B cell (primary cell): ENCODE measurements around the gene LIPN. TPM values are rescaled to one million over a fixed set of nuclear protein-coding genes. Genes with fewer than 3 reads are reported as not detected.

Experiments
- ATAC-seq: fragments of 200-7000 bp; cut with Tn5 transposase; one replicate; pipeline ENCODE4 v1.10.0; 2021; ENCODE audit warnings: low read depth, mild to moderate bottlenecking, moderate number of reproducible peaks, moderate library complexity
- CTCF ChIA-PET: fragments of 350-600 bp; sonication (Branson Sonifier 250); formaldehyde crosslinking; loops from one replicate; lab custom pipeline; 2021; ENCODE audit warnings: antibody characterized with exemption, inconsistent platforms; lab: Charles Lee
- POLR2A ChIA-PET: fragments of 350-600 bp; sonication (Branson Sonifier 250); formaldehyde crosslinking; loops from one replicate; lab custom pipeline; 2021; ENCODE audit warnings: antibody characterized with exemption; lab: Charles Lee
- DNase-seq: peaks from one replicate; pipeline ENCODE4 v3.0.0; 2013
- H2AFZ ChIP-seq: 2 replicates; pipeline ENCODE4 v1.6.1; 2012; ENCODE audit warnings: mild to moderate bottlenecking, low read depth, low read length; ENCODE audit not compliant: insufficient read depth, poor library complexity, severe bottlenecking
- H3K27ac ChIP-seq, 2 donors: 1 replicate in 1 of 2; 2 replicates in 1 of 2; pipeline ENCODE4 v1.5.1; 2012 to 2013; ENCODE audit warnings: low read length in 2 of 2, mild to moderate bottlenecking in 2 of 2, moderate library complexity in 1 of 2
- H3K27me3 ChIP-seq, 4 experiments: fragments of 200-600 bp in 1 of 4; sonication (generic) in 1 of 4; replicated peaks in 1 of 4; 1 replicate in 2 of 4; 2 replicates in 2 of 4; pipeline versions ENCODE4 v1.6.1 to v1.7.0; 2013 to 2016; ENCODE audit warnings: low read length in 3 of 4, mild to moderate bottlenecking in 2 of 4, mixed read lengths in 1 of 4, moderate library complexity in 1 of 4; ENCODE audit not compliant: insufficient read depth in 4 of 4, control insufficient read depth in 3 of 4; ENCODE audit errors: control extremely low read depth in 1 of 4
- H3K36me3 ChIP-seq, 2 experiments: replicated peaks in 1 of 2; 1 replicate in 1 of 2; 2 replicates in 1 of 2; pipeline versions ENCODE4 v1.6.1 to v1.7.1; 2013; ENCODE audit warnings: low read length in 1 of 2; ENCODE audit not compliant: insufficient read depth in 2 of 2, control insufficient read depth in 1 of 2; ENCODE audit errors: control extremely low read depth in 1 of 2, extremely low read depth in 1 of 2
- H3K4me1 ChIP-seq, 2 donors: fragments of 200-600 bp in 1 of 2; sonication (generic) in 1 of 2; 1 replicate in 1 of 2; 2 replicates in 1 of 2; pipeline versions ENCODE4 v1.5.1 to v1.6.1; 2013 to 2017; ENCODE audit warnings: low read length in 2 of 2; ENCODE audit not compliant: control insufficient read depth in 2 of 2, insufficient read depth in 2 of 2
- H3K4me2 ChIP-seq: replicated peaks from 2 replicates; pipeline ENCODE3; 2012; ENCODE audit warnings: mild to moderate bottlenecking, low read depth, low read length; ENCODE audit not compliant: poor library complexity, severe bottlenecking
- H3K4me3 ChIP-seq, 5 experiments: fragments of 200-600 bp in 1 of 5; sonication (generic) in 1 of 5; 1 replicate in 3 of 5; 2 replicates in 2 of 5; pipeline versions ENCODE4 v1.5.1 to v1.7.0; 2011 to 2016; ENCODE audit warnings: low read length in 4 of 5, mild to moderate bottlenecking in 4 of 5, low read depth in 2 of 5, control low read depth in 1 of 5, moderate library complexity in 1 of 5; ENCODE audit not compliant: insufficient read depth in 1 of 5; ENCODE audit errors: control extremely low read depth in 1 of 5, extremely low read depth in 1 of 5
- H3K79me2 ChIP-seq: fragments of 200-600 bp; sonication (generic); one replicate; pipeline ENCODE4 v1.6.0; 2016; ENCODE audit warnings: low read length; ENCODE audit not compliant: control insufficient read depth, insufficient read depth
- H3K9ac ChIP-seq: fragments of 200-600 bp; sonication (generic); 2 replicates; pipeline ENCODE4 v1.6.1; 2017; ENCODE audit warnings: mild to moderate bottlenecking, low read length, moderate library complexity
- H3K9me3 ChIP-seq, 3 donors: one replicate each; pipeline versions ENCODE4 v1.6.1 to v1.7.1; 2013; ENCODE audit warnings: low read length in 2 of 3; ENCODE audit not compliant: control insufficient read depth in 2 of 3, insufficient read depth in 1 of 3; ENCODE audit errors: control extremely low read depth in 1 of 3
- H4K20me1 ChIP-seq: 2 replicates; pipeline ENCODE4 v1.6.0; 2012; ENCODE audit warnings: mild to moderate bottlenecking, low read length; ENCODE audit not compliant: insufficient read depth, control insufficient read depth, poor library complexity, severe bottlenecking
- H3K27ac Mint-ChIP-seq: one replicate; pipeline ENCODE4 v1.8.0; 2021; ENCODE audit warnings: mixed read lengths
- H3K27me3 Mint-ChIP-seq: one replicate; pipeline ENCODE4 v1.8.0; 2021; ENCODE audit warnings: mixed read lengths
- H3K4me1 Mint-ChIP-seq: one replicate; pipeline ENCODE4 v1.8.0; 2021; ENCODE audit warnings: mixed read lengths
- H3K4me3 Mint-ChIP-seq: one replicate; pipeline ENCODE4 v1.8.0; 2021; ENCODE audit warnings: mixed read lengths
- H3K9me3 Mint-ChIP-seq: one replicate; pipeline ENCODE4 v1.8.0; 2022; ENCODE audit warnings: mixed read lengths; ENCODE audit not compliant: insufficient read depth
- EZH2 ChIP-seq: IDR thresholded peaks from 2 replicates; pipeline ENCODE4 v1.6.1; 2012; ENCODE audit warnings: borderline replicate concordance, low read depth, mild to moderate bottlenecking, moderate library complexity, low read length; ENCODE audit not compliant: insufficient read depth, poor library complexity, severe bottlenecking
- WGBS: methylation state at CpG from one replicate; pipeline ENCODE4 v1.1.5; 2013; ENCODE audit warnings: missing lambda C conversion rate; ENCODE audit not compliant: insufficient coverage; 5-methylcytosine and 5-hydroxymethylcytosine counted together
- intact Hi-C: fragments of 100-400 bp; cut with micrococcal nuclease; formaldehyde crosslinking; loops from one replicate; pipeline ENCODE4 v1.10.0; 2022
- polyA minus RNA-seq: library from RNA; depleted of rRNA, polyadenylated mRNA; stranded (reverse); fragments of >200 nt; gene quantifications from 2 replicates; pipeline ENCODE4 v1.2.3, GENCODE V29; 2012
- polyA plus RNA-seq: library from polyadenylated mRNA; depleted of rRNA; stranded (reverse); fragments of >200 nt; gene quantifications from 2 replicates; pipeline ENCODE4 v1.2.3, GENCODE V29; 2012
- total RNA-seq, 2 donors: library from RNA; stranded (reverse); fragments of 120-200 nt in 1 of 2; gene quantifications; 1 replicate in 1 of 2; 2 replicates in 1 of 2; pipeline versions ENCODE4 v1.2.3 to v1.2.4, GENCODE V29; 2013 to 2022
- TF ChIP-seq, protein P1 (sequence below): fragments of 200-600 bp; IDR thresholded peaks from one replicate; pipeline ENCODE4 v1.8.0; 2022; ENCODE audit warnings: antibody characterized with exemption, mild to moderate bottlenecking

Gene LIPN, protein sequence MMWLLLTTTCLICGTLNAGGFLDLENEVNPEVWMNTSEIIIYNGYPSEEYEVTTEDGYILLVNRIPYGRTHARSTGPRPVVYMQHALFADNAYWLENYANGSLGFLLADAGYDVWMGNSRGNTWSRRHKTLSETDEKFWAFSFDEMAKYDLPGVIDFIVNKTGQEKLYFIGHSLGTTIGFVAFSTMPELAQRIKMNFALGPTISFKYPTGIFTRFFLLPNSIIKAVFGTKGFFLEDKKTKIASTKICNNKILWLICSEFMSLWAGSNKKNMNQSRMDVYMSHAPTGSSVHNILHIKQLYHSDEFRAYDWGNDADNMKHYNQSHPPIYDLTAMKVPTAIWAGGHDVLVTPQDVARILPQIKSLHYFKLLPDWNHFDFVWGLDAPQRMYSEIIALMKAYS
- total RNA-seq (not detected in 2 replicates), polyA plus RNA-seq (0.12 TPM in 1 of 2 replicates, not detected in the other), polyA minus RNA-seq (0.21 TPM in 1 of 2 replicates, not detected in the other)
- total RNA-seq (2013), result 0.58 TPM

DNA sequence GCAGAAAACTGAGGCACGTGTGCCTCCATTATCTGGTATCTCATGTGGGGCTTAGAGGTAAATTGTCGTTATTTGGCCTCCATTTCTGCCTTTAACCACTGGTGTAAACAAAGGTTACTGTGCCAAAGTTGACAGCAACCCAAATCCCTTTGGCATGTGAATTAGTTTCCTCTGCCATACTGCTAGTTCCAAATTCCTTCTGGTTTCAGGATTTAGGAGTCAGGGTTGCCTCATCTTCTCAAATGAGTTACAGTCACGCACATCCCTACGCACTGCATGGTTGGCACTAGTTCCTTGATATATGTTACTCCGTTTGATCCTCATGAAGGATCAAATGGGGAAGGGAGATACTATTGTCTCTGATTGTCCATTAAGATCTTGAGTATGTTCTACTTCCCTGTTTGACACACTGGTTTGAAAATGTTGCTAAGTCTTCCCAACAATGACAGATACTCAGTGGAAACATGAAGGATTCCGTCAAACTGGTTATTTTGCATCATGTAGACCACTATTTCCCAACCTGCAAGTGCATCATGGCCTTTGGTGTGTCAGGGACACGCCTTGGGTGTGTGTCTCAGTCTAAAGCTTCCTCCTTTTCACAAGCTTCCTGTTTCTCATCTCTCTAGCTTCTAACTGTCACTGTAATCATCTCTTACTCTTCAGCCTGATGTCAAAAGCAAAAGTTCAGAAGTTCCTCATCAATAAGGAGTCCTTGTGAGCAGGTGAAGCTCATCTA, at the start of gene LIPN:
Gene LIPN (plus strand): TSS at position 655 of the 736 bp plus-strand sequence. CDS start 1,386 bp downstream, outside the sequence.
- H3K27me3 ChIP-seq, result no peaks in the 10 kb centered on the region
- POLR2A ChIA-PET, result no interaction called here
- no peak within 1 kb of the TSS for H3K27ac ChIP-seq
- no peak within 1 kb of the TSS for H3K4me3 ChIP-seq
- Mint-ChIP-seq H3K27me3 (peaks cover 5% of the 10 kb centered on the region), H3K9me3 (peaks cover 2% of the 10 kb centered on the region), H3K4me1 (peaks cover 12% of the 10 kb centered on the region), H3K27ac (peak within 1 kb of the TSS; percentile 71), H3K4me3 (peak within 1 kb of the TSS; percentile 49)
- no peak for TF ChIP-seq EZH2
- TF ChIP-seq, protein P1, sequence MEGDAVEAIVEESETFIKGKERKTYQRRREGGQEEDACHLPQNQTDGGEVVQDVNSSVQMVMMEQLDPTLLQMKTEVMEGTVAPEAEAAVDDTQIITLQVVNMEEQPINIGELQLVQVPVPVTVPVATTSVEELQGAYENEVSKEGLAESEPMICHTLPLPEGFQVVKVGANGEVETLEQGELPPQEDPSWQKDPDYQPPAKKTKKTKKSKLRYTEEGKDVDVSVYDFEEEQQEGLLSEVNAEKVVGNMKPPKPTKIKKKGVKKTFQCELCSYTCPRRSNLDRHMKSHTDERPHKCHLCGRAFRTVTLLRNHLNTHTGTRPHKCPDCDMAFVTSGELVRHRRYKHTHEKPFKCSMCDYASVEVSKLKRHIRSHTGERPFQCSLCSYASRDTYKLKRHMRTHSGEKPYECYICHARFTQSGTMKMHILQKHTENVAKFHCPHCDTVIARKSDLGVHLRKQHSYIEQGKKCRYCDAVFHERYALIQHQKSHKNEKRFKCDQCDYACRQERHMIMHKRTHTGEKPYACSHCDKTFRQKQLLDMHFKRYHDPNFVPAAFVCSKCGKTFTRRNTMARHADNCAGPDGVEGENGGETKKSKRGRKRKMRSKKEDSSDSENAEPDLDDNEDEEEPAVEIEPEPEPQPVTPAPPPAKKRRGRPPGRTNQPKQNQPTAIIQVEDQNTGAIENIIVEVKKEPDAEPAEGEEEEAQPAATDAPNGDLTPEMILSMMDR, result no peak
- H3K36me3 ChIP-seq, result no peaks in the 10 kb centered on the region
- ATAC-seq (peak; percentile 69), DNase-seq (peak; percentile 33)
- peaks cover 6 to 8% of the 10 kb centered on the region in 2 donors for H3K4me1 ChIP-seq
- intact Hi-C loops, result no loop called here
- H3K9ac ChIP-seq, result no peak within 1 kb of the TSS
- WGBS, result 91% methylated on average over 7 of the region's 7 CpGs
- no peaks in the 10 kb centered on the region for H3K79me2 ChIP-seq
- H2AFZ ChIP-seq, result peak within 1 kb of the TSS; percentile 73
- peak within 1 kb of the TSS; percentile 14 for H3K4me2 ChIP-seq
- H3K9me3 ChIP-seq, result no peaks in the 10 kb centered on the region
- CTCF ChIA-PET, result interaction anchor here (0.7 kb wide), 1 partner anchor 10 kb away, joined by 4 read pairs; no protein-coding TSS in a partner anchor
- H4K20me1 ChIP-seq, result no peaks in the 10 kb centered on the region
